ENCODE measurements around the gene NNT. TPM values are rescaled to one million over a fixed set of nuclear protein-coding genes. Genes with fewer than 3 reads are reported as not detected.

NNT gene
- total and polyA plus RNA-seq, 10 of the 15 experiments (the other 5 are each of a cell fraction or from before 2014, with no cell fraction given) = 20.8 to 73.1 (median 51.9) TPM

GRCh38 chr5:43649256-43649655, 46.3 kb downstream of the NNT start (continued):
- TF ChIP-seq ZZZ3 (IDR thresholded peaks at IDR 0.05; ENCODE audit: control insufficient read depth, insufficient read length, low read depth) (no peak), RCOR1 (conservative IDR thresholded peaks at IDR 0.05; ENCODE audit: low read depth, low read length) (no peak)

DNA sequence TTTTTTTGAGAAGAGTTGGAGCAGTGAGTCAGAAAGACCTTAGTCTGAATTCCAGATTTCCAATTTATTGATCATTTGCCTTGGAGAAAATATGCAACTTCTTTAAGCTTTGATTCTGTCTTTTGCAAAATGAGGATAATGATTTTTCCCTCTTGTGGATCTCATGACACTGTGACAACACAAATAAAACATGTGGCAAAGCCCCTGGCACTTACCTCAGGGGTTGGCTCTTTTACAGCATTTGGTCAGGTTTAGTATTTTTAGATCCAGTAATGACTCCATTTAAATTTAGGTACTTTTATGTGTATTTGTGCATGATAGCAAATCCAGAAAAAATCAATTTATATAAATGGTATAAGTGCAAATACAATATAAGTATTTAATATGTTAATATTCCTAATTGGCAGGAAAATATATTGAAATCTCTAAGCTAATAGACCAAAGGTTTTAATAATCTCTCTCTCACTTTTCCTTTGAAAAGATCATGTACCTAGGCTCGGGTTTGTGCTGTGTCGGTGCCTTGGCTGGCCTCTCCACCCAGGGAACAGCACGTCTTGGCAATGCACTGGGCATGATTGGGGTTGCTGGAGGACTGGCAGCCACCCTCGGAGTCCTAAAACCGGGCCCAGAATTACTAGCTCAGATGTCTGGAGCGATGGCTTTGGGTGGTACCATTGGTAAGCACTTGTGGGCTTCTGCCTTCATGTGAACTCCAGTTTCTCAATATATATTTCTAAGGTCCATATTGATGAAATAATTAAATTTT, 49.7 kb downstream of the NNT start:
- intact Hi-C loops (cut with micrococcal nuclease; ENCODE audit: unreplicated experiment) (no loop called here), in situ Hi-C loops (cut with MboI) (no loop called here)
- no peaks in the 10 kb centered on the region for H3K27me3 ChIP-seq (replicated peaks in 1 of 2; ENCODE audit: control insufficient read depth in 2 of 2, insufficient read depth in 2 of 2, low read length in 1 of 2)
- SMC1A ChIA-PET (ENCODE audit: uncharacterized antibody, unreplicated experiment) = interaction anchor here (0.6 to 1.0 kb wide), 4 partner anchors 10 to 47 kb away, joined by 3 to 4 read pairs (median 4); no protein-coding TSS in a partner anchor
- FAIRE-seq (no peak), ATAC-seq (no peak), DNase-seq (ENCODE audit: low read depth, low spot score) (no peak)
- RAD21 ChIA-PET (ENCODE audit: unreplicated experiment) = no interaction called here
- WGBS (ENCODE audit: insufficient coverage, insufficient replicate concordance, low lambda C conversion rate, missing lambda C conversion rate) = 94% methylated on average over 6 of the region's 6 CpGs
- H3K9me3 ChIP-seq (replicated peaks; ENCODE audit: control insufficient read depth, insufficient read depth, low read length) = no peaks in the 10 kb centered on the region; the same call in 2 of the 3 replicates
- no TSS peak for BruUV-seq (replicated peaks)
- no peak overlapping the region for H3K4me3 ChIP-seq
- TF ChIP-seq, protein P1, sequence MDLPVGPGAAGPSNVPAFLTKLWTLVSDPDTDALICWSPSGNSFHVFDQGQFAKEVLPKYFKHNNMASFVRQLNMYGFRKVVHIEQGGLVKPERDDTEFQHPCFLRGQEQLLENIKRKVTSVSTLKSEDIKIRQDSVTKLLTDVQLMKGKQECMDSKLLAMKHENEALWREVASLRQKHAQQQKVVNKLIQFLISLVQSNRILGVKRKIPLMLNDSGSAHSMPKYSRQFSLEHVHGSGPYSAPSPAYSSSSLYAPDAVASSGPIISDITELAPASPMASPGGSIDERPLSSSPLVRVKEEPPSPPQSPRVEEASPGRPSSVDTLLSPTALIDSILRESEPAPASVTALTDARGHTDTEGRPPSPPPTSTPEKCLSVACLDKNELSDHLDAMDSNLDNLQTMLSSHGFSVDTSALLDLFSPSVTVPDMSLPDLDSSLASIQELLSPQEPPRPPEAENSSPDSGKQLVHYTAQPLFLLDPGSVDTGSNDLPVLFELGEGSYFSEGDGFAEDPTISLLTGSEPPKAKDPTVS (IDR thresholded peaks at IDR 0.05; ENCODE audit: low read depth, low read length) = no peak
- TF ChIP-seq SPI1 (IDR thresholded peaks at IDR 0.05; ENCODE audit: borderline replicate concordance, insufficient read depth, low read depth, low read length) (no peak), RAD21 (IDR thresholded peaks at IDR 0.05; ENCODE audit: insufficient read depth, low read depth, low read length) (no peak), EZH2 (IDR thresholded peaks at IDR 0.05; ENCODE audit: borderline replicate concordance, control insufficient read depth, low read depth, low read length) (no peak), POLR2A (IDR thresholded peaks at IDR 0.05; ENCODE audit: low read depth, low read length) (no peak), NBN (IDR thresholded peaks at IDR 0.05) (no peak), NKRF (conservative IDR thresholded peaks at IDR 0.05) (no peak), SP1 (IDR thresholded peaks at IDR 0.05; ENCODE audit: low read depth, low read length) (no peak), TBL1XR1 (IDR thresholded peaks at IDR 0.05; ENCODE audit: low read depth, low read length) (no peak), ZBED1 (IDR thresholded peaks at IDR 0.05; ENCODE audit: borderline replicate concordance) (no peak), MAX (IDR thresholded peaks at IDR 0.05; ENCODE audit: low read depth, low read length) (no peak)
- TF ChIP-seq, protein P2, sequence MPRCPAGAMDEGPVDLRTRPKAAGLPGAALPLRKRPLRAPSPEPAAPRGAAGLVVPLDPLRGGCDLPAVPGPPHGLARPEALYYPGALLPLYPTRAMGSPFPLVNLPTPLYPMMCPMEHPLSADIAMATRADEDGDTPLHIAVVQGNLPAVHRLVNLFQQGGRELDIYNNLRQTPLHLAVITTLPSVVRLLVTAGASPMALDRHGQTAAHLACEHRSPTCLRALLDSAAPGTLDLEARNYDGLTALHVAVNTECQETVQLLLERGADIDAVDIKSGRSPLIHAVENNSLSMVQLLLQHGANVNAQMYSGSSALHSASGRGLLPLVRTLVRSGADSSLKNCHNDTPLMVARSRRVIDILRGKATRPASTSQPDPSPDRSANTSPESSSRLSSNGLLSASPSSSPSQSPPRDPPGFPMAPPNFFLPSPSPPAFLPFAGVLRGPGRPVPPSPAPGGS (IDR thresholded peaks at IDR 0.05; ENCODE audit: borderline replicate concordance, insufficient read depth, low read depth, low read length, poor library complexity, severe bottlenecking) = no peak
- H3K36me3 ChIP-seq (ENCODE audit: control insufficient read depth in 2 of 2, insufficient read depth in 2 of 2, low read length in 1 of 2) = peaks cover 6 to 16% of the 10 kb centered on the region in 2 experiments
- no peak overlapping the region for H3K27ac ChIP-seq (ENCODE audit: control insufficient read depth, insufficient read depth)
- H3K4me2 ChIP-seq (ENCODE audit: control insufficient read depth, insufficient read depth) = no peak overlapping the region
- no peaks in the 10 kb centered on the region for H3K4me1 ChIP-seq (ENCODE audit: control insufficient read depth, insufficient read depth, low read length)
- CTCF ChIA-PET = interaction anchor here (0.9 to 1.8 kb wide), 3 partner anchors 8 to 21 kb away, joined by 3 to 13 read pairs (median 4); no protein-coding TSS in a partner anchor
- POLR2A ChIA-PET = interaction anchor here (0.7 kb wide), 1 partner anchor 46 kb away, joined by 3 read pairs; no protein-coding TSS in a partner anchor
- H3K79me2 ChIP-seq (ENCODE audit: control insufficient read depth, insufficient read depth, low read length) = no peaks in the 10 kb centered on the region
- no peaks in the 10 kb centered on the region for H4K20me1 ChIP-seq (ENCODE audit: control insufficient read depth, insufficient read depth)
- no peak overlapping the region for H2AFZ ChIP-seq (ENCODE audit: control insufficient read depth, low read depth, low read length)
- H3K9ac ChIP-seq (ENCODE audit: control insufficient read depth, insufficient read depth, low read length) = no peak overlapping the region

All from GM12878 (cell line).